ENCODE results near the gene VPS54.

DNA sequence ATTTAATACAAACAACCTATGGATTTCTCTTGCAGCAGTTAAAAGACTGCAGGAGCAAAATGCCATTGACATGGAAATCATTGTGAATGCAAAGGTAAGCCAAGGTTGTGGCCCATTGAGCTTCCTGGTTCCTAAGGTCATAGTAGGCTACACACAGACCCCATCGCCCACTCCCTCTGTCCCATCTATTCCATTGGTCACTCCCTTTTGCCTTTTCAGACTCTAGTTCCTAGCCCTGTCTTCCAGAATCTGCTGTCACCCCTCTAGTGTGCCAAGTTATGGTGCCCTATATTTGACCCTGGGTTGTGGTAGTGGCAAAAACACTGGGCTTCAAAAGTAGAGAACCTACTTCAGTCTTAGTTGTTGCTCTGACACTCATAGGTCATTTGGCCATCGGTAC is 132.8 kb downstream of the VPS54 start:
- TF ChIP-seq EP300 (IDR thresholded peaks at IDR 0.05) (no peak), POLR2AphosphoS5 (IDR thresholded peaks at IDR 0.05) (no peak), POLR2A (IDR thresholded peaks at IDR 0.05) (no peak)
- TF ChIP-seq, protein P1, sequence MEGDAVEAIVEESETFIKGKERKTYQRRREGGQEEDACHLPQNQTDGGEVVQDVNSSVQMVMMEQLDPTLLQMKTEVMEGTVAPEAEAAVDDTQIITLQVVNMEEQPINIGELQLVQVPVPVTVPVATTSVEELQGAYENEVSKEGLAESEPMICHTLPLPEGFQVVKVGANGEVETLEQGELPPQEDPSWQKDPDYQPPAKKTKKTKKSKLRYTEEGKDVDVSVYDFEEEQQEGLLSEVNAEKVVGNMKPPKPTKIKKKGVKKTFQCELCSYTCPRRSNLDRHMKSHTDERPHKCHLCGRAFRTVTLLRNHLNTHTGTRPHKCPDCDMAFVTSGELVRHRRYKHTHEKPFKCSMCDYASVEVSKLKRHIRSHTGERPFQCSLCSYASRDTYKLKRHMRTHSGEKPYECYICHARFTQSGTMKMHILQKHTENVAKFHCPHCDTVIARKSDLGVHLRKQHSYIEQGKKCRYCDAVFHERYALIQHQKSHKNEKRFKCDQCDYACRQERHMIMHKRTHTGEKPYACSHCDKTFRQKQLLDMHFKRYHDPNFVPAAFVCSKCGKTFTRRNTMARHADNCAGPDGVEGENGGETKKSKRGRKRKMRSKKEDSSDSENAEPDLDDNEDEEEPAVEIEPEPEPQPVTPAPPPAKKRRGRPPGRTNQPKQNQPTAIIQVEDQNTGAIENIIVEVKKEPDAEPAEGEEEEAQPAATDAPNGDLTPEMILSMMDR (IDR thresholded peaks at IDR 0.05), result no peak

Data from suprapubic skin (tissue), 4 donors.